ENCODE data around the gene TTC22. TPM values are rescaled to one million over a fixed set of nuclear protein-coding genes. Genes with fewer than 3 reads are reported as not detected.

TTC22 gene
- total RNA-seq, 6 experiments from 2014 or later = not detected

- H3K4me1 Mint-ChIP-seq (ENCODE audit: low read depth) = peaks cover 6% of the 10 kb centered on the region; the same call in 1 of the 2 replicates
- no peaks in the 10 kb centered on the region for H3K9me3 Mint-ChIP-seq
- H3K36me3 Mint-ChIP-seq (ENCODE audit: low read depth) = no peaks in the 10 kb centered on the region
- peaks cover 29% of the 10 kb centered on the region for H3K27me3 Mint-ChIP-seq (ENCODE audit: insufficient read depth)
- TF ChIP-seq, protein P1, sequence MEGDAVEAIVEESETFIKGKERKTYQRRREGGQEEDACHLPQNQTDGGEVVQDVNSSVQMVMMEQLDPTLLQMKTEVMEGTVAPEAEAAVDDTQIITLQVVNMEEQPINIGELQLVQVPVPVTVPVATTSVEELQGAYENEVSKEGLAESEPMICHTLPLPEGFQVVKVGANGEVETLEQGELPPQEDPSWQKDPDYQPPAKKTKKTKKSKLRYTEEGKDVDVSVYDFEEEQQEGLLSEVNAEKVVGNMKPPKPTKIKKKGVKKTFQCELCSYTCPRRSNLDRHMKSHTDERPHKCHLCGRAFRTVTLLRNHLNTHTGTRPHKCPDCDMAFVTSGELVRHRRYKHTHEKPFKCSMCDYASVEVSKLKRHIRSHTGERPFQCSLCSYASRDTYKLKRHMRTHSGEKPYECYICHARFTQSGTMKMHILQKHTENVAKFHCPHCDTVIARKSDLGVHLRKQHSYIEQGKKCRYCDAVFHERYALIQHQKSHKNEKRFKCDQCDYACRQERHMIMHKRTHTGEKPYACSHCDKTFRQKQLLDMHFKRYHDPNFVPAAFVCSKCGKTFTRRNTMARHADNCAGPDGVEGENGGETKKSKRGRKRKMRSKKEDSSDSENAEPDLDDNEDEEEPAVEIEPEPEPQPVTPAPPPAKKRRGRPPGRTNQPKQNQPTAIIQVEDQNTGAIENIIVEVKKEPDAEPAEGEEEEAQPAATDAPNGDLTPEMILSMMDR (IDR thresholded peaks at IDR 0.05) = no peak
- no peak overlapping the region for H3K4me3 Mint-ChIP-seq
- DNase-seq = no peak
- H3K27ac Mint-ChIP-seq = no peak overlapping the region
These were observed 13.4 kb upstream of the TTC22 start for GRCh38 chr1:54814571-54814970.

GRCh38 chr1:54814126-54814498 is 13.0 kb upstream of the TTC22 start:
- TF ChIP-seq, protein P1 (IDR thresholded peaks at IDR 0.05) = no peak
- Mint-ChIP-seq H3K27me3 (ENCODE audit: insufficient read depth) (peaks cover 28% of the 10 kb centered on the region), H3K9me3 (no peaks in the 10 kb centered on the region), H3K4me1 (ENCODE audit: low read depth) (peaks cover 6% of the 10 kb centered on the region; the same call in 1 of the 2 replicates), H3K36me3 (ENCODE audit: low read depth) (no peaks in the 10 kb centered on the region), H3K4me3 (no peak overlapping the region), H3K27ac (no peak overlapping the region)
- no peak for DNase-seq

DNA sequence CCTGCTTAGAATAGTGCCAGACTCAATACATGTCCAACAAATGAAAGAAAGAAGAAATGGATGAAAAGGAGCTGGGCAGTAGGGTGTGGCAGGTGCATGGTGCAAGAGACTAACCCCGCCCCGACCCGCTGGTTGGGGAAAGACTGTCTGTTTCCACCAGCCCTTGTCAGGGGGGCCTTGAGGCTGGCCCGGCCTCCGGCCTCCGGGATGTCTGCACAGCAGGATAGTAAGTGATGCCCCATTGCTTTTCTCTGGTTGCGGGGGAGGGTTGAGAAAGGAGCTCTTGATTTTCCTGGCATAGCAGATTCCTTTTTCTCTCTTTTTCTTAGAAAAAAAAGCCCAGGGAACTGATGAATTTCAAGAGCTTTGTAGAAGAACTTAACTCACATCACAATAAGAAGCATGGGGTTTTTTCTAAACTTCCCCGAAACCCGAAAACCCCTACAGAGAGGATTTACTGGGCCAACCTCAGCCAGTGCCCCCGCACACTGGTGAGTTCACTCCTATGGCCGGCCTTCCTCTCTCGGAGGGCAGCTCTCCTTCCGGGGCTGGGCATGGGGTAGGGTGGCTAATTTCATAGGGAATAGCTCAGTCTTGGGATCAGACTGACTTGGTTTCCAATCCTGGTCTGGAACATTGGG is 12.5 kb upstream of the TTC22 start:
- H3K36me3 Mint-ChIP-seq (ENCODE audit: low read depth) = no peaks in the 10 kb centered on the region
- no peaks in the 10 kb centered on the region for H3K9me3 Mint-ChIP-seq
- TF ChIP-seq, protein P1 (IDR thresholded peaks at IDR 0.05) = no peak
- no peak overlapping the region for H3K4me3 Mint-ChIP-seq
- peaks cover 6% of the 10 kb centered on the region; the same call in 1 of the 2 replicates for H3K4me1 Mint-ChIP-seq (ENCODE audit: low read depth)
- DNase-seq = no peak
- H3K27ac Mint-ChIP-seq = no peak overlapping the region
- peaks cover 23% of the 10 kb centered on the region for H3K27me3 Mint-ChIP-seq (ENCODE audit: insufficient read depth)

DNA sequence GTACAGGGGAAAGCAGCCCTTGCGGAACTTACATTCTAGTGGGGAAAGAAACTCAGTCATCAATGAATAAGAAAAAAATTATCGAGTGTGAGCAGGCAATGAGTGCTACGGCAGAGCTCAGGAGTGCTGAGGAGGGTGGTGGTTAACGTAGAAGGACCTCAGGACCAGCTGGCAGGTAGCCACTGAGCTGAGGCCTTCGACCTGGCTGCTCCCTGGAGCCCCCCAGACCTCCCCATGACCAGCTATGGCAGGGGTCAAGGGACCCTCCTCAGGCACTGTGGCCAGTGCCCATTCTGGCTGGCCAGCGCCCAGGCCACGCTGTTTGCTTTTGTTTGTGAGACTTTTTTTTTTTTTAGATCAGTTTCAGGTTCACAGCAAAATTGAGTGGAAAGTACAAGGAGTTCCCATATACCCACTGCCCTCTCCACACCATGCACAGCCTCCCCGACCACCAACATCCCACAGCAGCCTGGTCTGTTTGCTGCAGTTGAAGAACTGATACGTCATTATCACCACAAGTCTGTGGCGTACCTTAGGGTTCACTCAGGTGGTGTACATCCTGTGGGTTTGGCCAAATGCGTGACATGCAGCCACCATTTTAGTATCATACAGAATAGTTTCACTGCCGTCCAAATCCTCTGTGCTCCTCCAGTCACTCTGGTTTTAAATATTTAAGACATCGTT is 11.8 kb upstream of the TTC22 start:
- H3K4me1 Mint-ChIP-seq (ENCODE audit: low read depth) = peaks cover 10% of the 10 kb centered on the region
- no peaks in the 10 kb centered on the region for H3K36me3 Mint-ChIP-seq (ENCODE audit: low read depth)
- H3K4me3 Mint-ChIP-seq = no peak overlapping the region
- DNase-seq = no peak
- H3K27ac Mint-ChIP-seq = no peak overlapping the region
- no peaks in the 10 kb centered on the region for H3K9me3 Mint-ChIP-seq
- H3K27me3 Mint-ChIP-seq (ENCODE audit: insufficient read depth) = peaks cover 18% of the 10 kb centered on the region
- TF ChIP-seq, protein P1 (IDR thresholded peaks at IDR 0.05) = no peak

GRCh38 chr1:54811739-54812655 is 10.9 kb upstream of the TTC22 start:
- peaks cover 15% of the 10 kb centered on the region for H3K27me3 Mint-ChIP-seq (ENCODE audit: insufficient read depth)
- TF ChIP-seq, protein P1 (IDR thresholded peaks at IDR 0.05) = no peak
- no peaks in the 10 kb centered on the region for H3K9me3 Mint-ChIP-seq
- no peak overlapping the region for H3K4me3 Mint-ChIP-seq
- peaks cover 20% of the 10 kb centered on the region for H3K4me1 Mint-ChIP-seq (ENCODE audit: low read depth)
- DNase-seq = no peak
- no peak overlapping the region for H3K27ac Mint-ChIP-seq
- H3K36me3 Mint-ChIP-seq (ENCODE audit: low read depth) = no peaks in the 10 kb centered on the region

Data from HFFc6 (cell line).